HepG2 (cell line): ENCODE results near the gene MXD3. TPM values are rescaled to one million over a fixed set of nuclear protein-coding genes. Genes with fewer than 3 reads are reported as not detected.

Experiments used
- GFI1 ChIP-seq: sonication (generic); formaldehyde crosslinking; IDR thresholded peaks from 2 replicates; pipeline ENCODE4 v1.5.0; 2020; ENCODE audit warnings: missing genetic modification reagents, mild to moderate bottlenecking, borderline replicate concordance
- HBP1 ChIP-seq: IDR thresholded peaks from 2 replicates; pipeline ENCODE4 v1.6.1; 2016; ENCODE audit warnings: low read depth, control low read depth
- HMGA1 ChIP-seq: sonication (generic); formaldehyde crosslinking; conservative IDR thresholded peaks from 2 replicates; pipeline ENCODE4 v1.4.0; 2020; ENCODE audit warnings: missing genetic modification reagents
- KDM3A ChIP-seq: IDR thresholded peaks from 2 replicates; pipeline ENCODE4 v1.6.1; 2018; ENCODE audit warnings: low read depth, missing compliant biosample characterization
- KDM6A ChIP-seq: IDR thresholded peaks from 2 replicates; pipeline ENCODE4 v1.6.1; 2016; ENCODE audit warnings: low read depth
- NFAT5 ChIP-seq: sonication (generic); formaldehyde crosslinking; IDR thresholded peaks from 2 replicates; pipeline ENCODE4 v1.4.0; 2020; ENCODE audit warnings: missing genetic modification reagents
- NFE2L1 ChIP-seq: sonication (generic); formaldehyde crosslinking; IDR thresholded peaks from 2 replicates; pipeline ENCODE4 v1.4.0; 2020; ENCODE audit warnings: missing genetic modification reagents, mild to moderate bottlenecking, borderline replicate concordance
- NR0B2 ChIP-seq: sonication (generic); formaldehyde crosslinking; IDR thresholded peaks from 2 replicates; pipeline ENCODE4 v1.4.0; 2020; ENCODE audit warnings: mild to moderate bottlenecking, missing genetic modification reagents
- SAP130 ChIP-seq: IDR thresholded peaks from 2 replicates; pipeline ENCODE4 v1.6.1; 2016; ENCODE audit warnings: low read depth
- THRA ChIP-seq: sonication (generic); formaldehyde crosslinking; IDR thresholded peaks from 2 replicates; pipeline ENCODE4 v1.4.0; 2020; ENCODE audit warnings: missing genetic modification reagents, borderline replicate concordance
- TIGD3 ChIP-seq: sonication (generic); formaldehyde crosslinking; IDR thresholded peaks from 2 replicates; pipeline ENCODE4 v1.5.1; 2020; ENCODE audit warnings: mild to moderate bottlenecking, missing genetic modification reagents, borderline replicate concordance
- U2AF2 ChIP-seq: fragments of 200-400 bp; formaldehyde crosslinking; IDR thresholded peaks from 2 replicates; pipeline ENCODE4 v1.6.1; 2017; ENCODE audit warnings: low read depth, mild to moderate bottlenecking, low read length
- ZBTB8A ChIP-seq: sonication (generic); formaldehyde crosslinking; IDR thresholded peaks from 2 replicates; pipeline ENCODE4 v1.4.0; 2020; ENCODE audit warnings: mild to moderate bottlenecking, low read depth, missing genetic modification reagents, borderline replicate concordance
- ZNF331 ChIP-seq: sonication (generic); formaldehyde crosslinking; IDR thresholded peaks from 2 replicates; pipeline ENCODE4 v1.4.0; 2020; ENCODE audit warnings: missing genetic modification reagents
- ZNF557 ChIP-seq: sonication (generic); formaldehyde crosslinking; IDR thresholded peaks from 2 replicates; pipeline ENCODE4 v1.4.0; 2020; ENCODE audit warnings: missing genetic modification reagents
- ZNF737 ChIP-seq: sonication (generic); formaldehyde crosslinking; IDR thresholded peaks from 2 replicates; pipeline ENCODE4 v1.5.0; 2020; ENCODE audit warnings: missing genetic modification reagents, mild to moderate bottlenecking, borderline replicate concordance
- polyA plus RNA-seq, 8 experiments: library from polyadenylated mRNA; depleted of rRNA in 3 of 8; stranded (reverse) in 7 of 8; unstranded in 1 of 8; fragments of >200 nt; fragmentation: Illumina TruSeq in 4 of 8; extraction: Trizol in 4 of 8; gene quantifications; 2 replicates each; pipeline versions ENCODE4 v1.2.1 to v1.2.3, GENCODE V29; 2011 to 2016; ENCODE audit warnings: low read depth in 4 of 8, missing spikeins in 1 of 8, mixed read lengths in 1 of 8; ENCODE audit not compliant: insufficient read depth in 1 of 8
- total RNA-seq, 5 experiments: library from RNA; depleted of rRNA; stranded (reverse); fragments of >200 nt; fragmentation: Illumina TruSeq; extraction: Trizol; gene quantifications; 2 replicates each; pipeline ENCODE4 v1.2.3, GENCODE V29; 2016; ENCODE audit warnings: low read depth in 1 of 5

Gene MXD3
- total and polyA plus RNA-seq, 2 of the 13 experiments (the other 11 are each of a cell fraction or from before 2014, with no cell fraction given) = 10.5 to 12.8 TPM

GRCh38 chr5:177303121-177303924 is 8.4 kb downstream of the MXD3 start, which contains the start of the genes PRELID1 and RAB24 (continued):
- TF ChIP-seq NFAT5 (CRISPR knock-in tag) (peak; percentile 52; the same call in 1 of the 2 replicates), ZNF737 (CRISPR knock-in tag) (no peak), ZNF557 (peak; percentile 44; the same call in 1 of the 2 replicates), ZNF331 (CRISPR knock-in tag) (peak; percentile 75; the same call in 1 of the 2 replicates), NFE2L1 (CRISPR knock-in tag) (0 out of 2 replicates have a peak, but pooled peaks have one; percentile 20), U2AF2 (no peak), THRA (CRISPR knock-in tag) (0 out of 2 replicates have a peak, but pooled peaks have one; percentile 40), HBP1 (CRISPR knock-in tag) (peak; percentile 26; the same call in 1 of the 2 replicates), ZBTB8A (CRISPR knock-in tag) (peak; percentile 74; the same call in 1 of the 2 replicates), TIGD3 (peak; percentile 77; the same call in 1 of the 2 replicates), KDM6A (no peak), SAP130 (CRISPR knock-in tag) (peak; percentile 87), GFI1 (CRISPR knock-in tag) (peak; percentile 70; the same call in 1 of the 2 replicates), KDM3A (CRISPR knock-in tag) (peak; percentile 46; the same call in 1 of the 2 replicates), HMGA1 (CRISPR knock-in tag) (no peak), NR0B2 (peak; percentile 35; the same call in 1 of the 2 replicates)
